Measurements from ENCODE around the gene HSF2BP.
"Not testable (repeated sequence)": the region's sequence is repeated elsewhere in the genome, so short reads cannot be mapped to it uniquely, and the experiment has no call there.

Gene HSF2BP

DNA sequence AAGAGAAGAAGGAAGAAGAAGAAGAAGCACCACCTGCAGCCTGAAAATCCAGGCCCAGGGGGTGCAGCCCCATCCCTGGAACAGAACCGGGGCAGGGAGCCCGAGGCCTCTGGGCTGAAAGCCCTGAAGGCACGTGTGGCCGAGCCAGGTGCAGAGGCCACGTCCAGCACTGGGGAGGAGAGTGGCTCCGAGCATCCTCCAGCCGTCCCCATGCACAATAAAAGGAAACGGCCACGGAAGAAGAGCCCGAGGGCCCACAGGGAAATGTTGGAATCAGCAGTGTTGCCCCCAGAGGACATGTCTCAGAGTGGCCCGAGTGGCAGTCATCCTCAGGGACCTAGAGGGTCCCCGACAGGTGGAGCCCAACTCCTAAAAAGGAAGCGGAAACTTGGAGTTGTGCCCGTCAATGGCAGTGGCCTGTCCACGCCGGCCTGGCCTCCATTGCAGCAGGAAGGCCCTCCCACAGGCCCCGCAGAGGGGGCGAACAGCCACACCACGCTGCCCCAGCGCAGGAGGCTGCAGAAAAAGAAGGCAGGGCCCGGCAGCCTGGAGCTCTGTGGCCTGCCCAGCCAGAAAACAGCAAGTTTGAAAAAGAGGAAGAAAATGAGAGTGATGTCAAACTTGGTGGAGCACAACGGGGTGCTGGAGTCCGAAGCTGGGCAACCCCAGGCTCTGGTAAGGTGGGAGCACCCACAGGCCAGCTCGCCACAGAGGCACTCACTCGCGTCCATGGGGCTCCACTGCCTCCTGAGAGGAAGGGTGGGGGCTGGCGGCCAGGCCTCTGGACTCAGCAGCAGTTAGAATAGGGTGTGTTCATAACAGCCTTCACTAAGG lies 28.5 kb upstream of the HSF2BP start:
- no peak for FAIRE-seq

GRCh38 chr21:43686811-43687565 lies 27.7 kb upstream of the HSF2BP start:
- no peak for FAIRE-seq

- FAIRE-seq, result no peak
Measured at GRCh38 chr21:43684424-43684823, 25.1 kb upstream of the HSF2BP start.

DNA sequence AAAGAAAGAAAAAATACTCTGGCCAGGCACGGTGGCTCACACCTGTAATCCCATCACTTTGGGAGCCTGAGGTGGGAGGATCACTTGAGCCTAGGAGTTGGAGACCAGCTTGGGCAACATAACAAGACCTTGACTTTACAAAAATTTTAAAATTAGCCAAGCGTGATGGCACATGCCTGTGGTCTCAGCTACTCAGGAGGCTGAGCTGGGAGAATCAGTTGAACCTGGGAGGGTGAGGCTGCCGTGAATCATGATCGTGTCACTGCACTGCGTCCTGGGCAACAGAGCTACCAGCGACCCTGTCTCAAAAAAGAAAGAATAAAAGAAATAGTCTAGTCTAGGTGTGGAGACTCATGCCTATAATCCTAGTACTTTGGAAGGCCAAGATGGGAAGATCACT lies 22.4 kb upstream of the HSF2BP start:
- no peak for FAIRE-seq

- not testable (repeated sequence) for FAIRE-seq
Measured at GRCh38 chr21:43680421-43680820, 21.1 kb upstream of the HSF2BP start.

GRCh38 chr21:43679951-43680350 lies 20.7 kb upstream of the HSF2BP start:
- FAIRE-seq, result no peak

DNA sequence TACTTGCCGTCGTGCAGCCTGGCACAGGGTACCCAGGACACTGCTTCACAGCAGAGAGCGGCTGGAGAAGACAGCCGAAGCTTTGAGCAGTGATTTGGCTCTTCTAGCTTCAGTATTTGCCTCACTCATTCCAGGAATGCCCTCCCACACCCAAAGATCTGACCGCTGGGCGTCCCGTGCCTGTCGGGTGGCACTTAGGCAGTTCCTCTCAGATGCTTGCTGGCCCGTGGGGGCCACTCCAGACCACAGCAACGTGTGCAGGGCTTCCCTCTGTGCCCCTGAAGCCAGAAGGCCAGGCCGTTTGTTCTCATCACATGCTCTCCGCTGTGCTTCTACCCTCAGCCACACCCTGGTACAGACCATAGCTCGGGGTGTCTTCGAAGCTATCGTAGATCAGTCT lies 17.1 kb upstream of the HSF2BP start:
- FAIRE-seq, result no peak

DNA sequence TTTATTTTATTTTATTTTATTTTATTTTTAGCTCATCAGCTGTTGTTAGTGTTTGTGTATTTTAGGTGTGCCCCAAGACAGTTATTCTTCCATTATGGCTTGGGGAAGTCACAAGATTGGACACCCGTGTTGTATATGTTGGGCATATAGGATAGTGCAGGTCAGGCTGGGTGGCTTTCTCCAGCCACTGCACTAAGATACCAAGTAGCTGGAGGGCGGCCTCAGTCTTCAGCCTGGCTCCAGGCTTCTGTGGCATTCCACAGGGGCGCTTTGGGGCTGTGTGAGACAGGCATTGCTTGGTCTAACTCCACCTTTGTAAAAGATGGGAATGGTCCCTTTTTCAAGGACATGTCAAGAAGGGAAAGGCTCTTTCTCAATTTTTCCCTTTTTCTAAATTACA lies 16.6 kb upstream of the HSF2BP start:
- no peak for FAIRE-seq

GRCh38 chr21:43669828-43670605 lies 10.7 kb upstream of the HSF2BP start:
- FAIRE-seq, result no peak

DNA sequence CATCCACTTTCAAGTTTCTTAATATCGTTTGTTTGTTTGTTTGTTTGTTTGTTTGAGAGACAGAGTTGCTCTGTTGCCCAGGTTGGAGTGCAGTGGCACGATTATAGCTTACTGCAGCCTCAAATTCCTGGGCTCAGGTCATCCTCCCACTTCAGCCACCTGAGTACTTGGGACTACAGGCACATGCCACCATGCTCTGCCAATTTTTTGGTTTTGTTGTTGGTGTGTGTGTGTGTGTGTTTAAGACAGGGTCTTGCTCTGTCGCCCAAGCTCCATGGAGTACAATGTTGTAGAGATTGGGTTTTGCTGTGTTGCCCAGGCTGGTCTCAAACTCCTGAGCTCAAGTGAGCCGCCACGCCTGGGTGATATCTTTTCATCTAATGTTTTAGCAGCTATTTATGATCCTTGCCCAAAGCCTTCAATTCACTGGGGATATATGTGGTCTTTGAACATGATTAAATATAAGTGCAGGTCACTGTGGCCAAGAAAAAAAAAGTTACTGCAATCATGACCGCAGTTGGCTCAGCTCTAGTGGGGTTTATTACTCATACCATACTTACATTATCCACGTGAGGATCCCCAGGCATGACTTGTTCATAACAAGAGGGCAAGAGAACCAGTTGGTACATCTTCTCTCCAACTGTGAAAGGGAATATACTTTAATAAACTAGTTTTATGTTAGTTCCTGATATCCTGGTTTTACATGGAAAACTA lies 8.1 kb upstream of the HSF2BP start:
- no peak for FAIRE-seq

DNA sequence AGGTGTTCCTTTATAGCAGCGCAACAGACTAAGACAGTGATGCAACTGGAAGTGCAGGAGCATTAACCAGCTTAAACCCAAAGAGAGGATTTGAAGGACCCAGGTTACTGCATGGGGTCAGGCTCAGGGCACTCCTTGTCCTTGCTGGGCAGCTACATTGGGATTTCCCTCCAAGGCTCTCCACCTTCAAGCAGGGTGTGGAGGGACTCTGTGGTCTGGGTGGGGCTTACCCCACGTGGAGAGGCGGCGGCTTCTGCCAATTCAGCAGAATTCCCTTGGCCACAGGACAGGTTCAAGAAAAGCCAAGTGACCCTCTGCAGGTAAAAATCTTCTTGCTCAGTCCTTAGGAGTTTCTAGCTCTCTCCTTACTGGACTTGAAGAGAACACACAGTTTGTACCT lies 6.6 kb upstream of the HSF2BP start:
- no peak for FAIRE-seq

DNA sequence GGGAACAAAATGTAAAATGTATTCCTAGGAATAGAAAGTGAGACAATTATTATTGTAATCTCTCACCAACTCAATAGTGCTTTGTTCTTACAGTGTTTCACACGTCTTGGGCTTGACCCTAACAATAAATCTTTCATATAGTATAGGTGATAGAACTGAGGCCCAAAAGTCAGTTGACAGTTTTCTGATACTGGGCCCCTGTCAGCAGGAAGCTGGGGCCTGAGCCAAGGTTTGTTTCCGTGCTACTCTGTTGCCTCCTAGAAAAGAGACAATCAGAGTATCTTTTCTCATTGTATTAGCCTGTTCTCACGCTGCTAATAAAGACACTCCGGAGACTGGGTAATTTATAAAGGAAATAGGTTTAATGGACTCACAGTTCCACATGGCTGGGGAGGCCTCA lies 5.1 kb upstream of the HSF2BP start:
- FAIRE-seq, result no peak

DNA sequence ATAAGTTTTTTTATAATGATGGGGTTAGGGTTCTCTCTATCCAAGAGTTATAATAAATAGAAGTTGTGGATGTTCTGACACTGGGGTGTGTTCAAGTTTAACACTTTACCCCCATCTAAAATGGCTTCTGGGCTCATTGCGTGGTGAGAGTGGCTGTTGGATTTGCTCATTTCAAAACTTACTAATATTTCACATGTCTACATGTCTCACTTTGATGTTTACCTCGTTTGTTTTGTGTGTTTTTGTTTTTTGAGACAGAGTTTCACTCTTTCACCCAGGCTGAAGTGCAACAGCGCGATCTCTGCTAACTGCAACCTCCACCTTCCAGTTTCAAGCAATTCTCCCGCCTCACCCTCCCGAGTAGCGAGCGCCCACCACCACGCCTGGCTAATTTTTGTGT lies 3.7 kb upstream of the HSF2BP start:
- FAIRE-seq, result no peak

DNA sequence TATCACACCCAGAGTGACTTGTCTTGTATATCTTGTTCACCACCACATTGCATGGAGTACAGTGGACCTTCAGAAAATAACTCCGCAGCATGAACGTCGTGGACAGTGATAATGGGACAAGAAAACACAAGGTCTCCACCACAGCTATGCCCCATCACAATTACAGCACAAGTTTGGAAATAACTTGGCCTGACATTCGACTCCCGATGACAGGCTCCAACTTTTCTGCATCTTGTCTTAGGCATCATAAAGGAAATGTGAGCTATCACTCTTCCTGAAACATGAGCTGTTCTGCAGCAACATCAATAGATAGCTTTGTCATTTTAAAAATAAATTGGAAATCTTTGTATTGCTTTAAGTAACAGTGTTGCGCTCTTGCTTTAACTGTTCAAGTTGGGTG lies 3.0 kb upstream of the HSF2BP start:
- no peak for FAIRE-seq

GRCh38 chr21:43658769-43659135 lies 536 bp downstream of the HSF2BP start:
- no peak for FAIRE-seq

GRCh38 chr21:43658088-43658741 lies 1.1 kb downstream of the HSF2BP start:
- no peak for FAIRE-seq

DNA sequence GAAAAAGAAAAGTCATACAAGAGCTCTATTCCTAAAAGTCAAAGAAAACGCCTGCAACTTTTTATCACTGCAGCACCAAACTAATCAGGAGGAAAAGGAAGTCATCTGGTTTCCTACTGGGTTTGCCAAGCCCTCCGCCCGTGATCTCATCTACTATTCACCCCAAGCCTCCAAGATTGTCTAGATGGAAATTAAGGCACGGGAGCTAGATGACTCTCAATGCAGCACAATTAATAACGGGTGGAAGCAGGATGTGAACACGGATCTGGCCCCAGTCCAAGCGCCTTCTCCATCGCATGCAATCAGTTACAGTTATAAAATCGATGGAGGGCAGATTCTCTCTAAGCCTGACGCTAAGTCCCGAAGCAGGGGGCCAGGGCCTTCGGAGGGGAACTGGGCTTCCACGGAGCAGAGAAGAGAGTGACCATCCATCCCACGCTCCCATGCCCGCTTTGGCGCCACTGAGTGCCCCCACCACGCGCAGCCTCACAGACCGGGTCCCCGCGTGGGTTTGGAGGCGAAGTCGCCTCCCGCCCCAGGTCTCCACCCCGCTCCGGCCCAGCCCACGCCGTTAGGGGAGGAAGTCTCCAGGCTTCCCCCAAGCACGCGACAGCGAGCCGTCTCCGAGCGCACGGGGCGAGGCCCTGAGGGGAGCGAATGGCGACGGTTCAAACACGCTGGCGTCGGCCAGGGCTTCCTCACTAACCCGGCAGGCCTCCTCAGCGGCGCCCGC lies 1.8 kb downstream of the HSF2BP start:
- FAIRE-seq, result no peak

DNA sequence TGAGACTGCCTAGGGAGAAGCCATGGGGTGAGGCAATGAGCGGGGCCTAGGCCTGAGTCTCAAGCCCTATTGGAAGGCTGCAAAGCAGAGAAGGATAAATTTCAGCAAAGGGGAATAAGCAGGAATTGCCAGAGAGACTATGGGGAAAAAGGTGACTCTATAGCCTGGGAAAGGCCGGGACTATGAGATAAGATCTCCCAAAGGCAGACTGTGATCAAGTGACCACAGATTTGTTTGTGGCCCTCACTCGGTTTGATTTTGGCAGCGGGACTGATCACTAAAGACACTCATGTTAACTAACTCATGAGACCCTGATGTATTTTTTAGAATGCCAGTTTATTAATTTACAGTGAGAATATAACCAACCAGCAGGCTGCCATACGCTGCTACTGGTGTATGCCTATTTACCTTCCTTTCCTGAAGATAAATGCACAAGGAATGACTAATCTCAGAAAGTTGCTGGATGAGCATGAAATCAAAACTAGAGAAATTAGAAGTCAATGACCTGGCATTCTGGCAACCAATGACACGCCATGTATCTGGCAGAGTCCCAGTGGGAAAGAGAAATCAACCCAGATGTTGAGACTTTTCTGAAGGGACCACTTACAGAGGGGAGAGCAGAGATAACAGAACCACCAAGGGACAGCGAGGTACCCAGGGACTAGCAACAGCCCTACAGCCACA lies 4.3 kb downstream of the HSF2BP start:
- no peak for FAIRE-seq

- FAIRE-seq, result no peak
Measured at GRCh38 chr21:43653626-43654025, 5.7 kb downstream of the HSF2BP start.

DNA sequence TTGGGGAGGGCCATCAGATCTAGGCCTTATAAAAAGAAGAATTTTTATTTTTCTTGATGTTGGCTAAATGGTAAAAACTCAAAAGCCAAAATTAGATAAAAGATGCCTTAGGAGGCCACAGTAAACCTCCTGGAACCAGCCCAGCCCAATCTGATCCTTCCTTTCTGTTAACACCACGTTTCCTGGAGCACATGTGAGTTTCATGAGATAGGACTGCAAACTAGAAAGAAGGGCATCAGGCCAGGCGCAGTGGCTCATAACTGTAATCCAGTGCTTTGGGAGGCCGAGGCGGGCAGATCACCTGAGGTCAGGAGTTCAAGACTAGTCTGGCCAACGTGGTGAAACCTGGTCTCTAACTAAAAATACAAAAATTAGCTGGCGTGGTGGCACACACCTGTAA lies 6.7 kb downstream of the HSF2BP start:
- FAIRE-seq, result no peak

DNA sequence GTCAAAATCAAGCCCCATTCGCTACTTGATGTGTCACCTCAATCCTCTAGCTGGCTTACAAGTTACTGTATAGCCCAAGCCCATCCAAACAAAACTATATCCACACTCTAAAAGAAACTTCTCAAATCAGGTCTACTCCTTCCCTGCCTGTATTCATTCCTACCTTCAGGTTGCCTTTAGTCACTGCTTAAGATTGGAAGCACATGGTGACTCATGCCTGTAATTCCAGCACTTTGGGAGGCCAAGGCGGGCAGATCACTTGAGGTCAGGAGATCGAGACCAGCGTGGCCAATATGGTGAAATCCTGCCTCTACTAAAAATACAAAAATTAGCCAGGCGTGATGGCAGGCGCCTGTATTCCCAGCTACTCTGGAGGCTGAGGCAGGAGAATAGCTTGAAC lies 7.4 kb downstream of the HSF2BP start:
- not testable (repeated sequence) for FAIRE-seq
